Measurements from ENCODE around the gene THAP3.
"Not testable (repeated sequence)": the region's sequence is repeated elsewhere in the genome, so short reads cannot be mapped to it uniquely, and the experiment has no call there.

THAP3 gene

GRCh38 chr1:6634371-6635052 is 9.8 kb downstream of the THAP3 start:
- no peak for DNase-seq (ENCODE audit: low read depth in 4 of 4, low spot score in 1 of 4)

GRCh38 chr1:6635161-6635909 is 10.7 kb downstream of the THAP3 start:
- DNase-seq (ENCODE audit: low read depth in 4 of 4, low spot score in 1 of 4) = no peak

GRCh38 chr1:6635910-6636760 is 11.5 kb downstream of the THAP3 start:
- no peak for DNase-seq (ENCODE audit: low read depth in 4 of 4, low spot score in 1 of 4)

GRCh38 chr1:6636778-6637177 is 12.1 kb downstream of the THAP3 start:
- DNase-seq (ENCODE audit: low read depth in 4 of 4, low spot score in 1 of 4) = not testable (repeated sequence)

- no peak for DNase-seq (ENCODE audit: low read depth in 4 of 4, low spot score in 1 of 4)
Measured at GRCh38 chr1:6637770-6638169, 13.1 kb downstream of the THAP3 start.

- no peak for DNase-seq (ENCODE audit: low read depth in 4 of 4, low spot score in 1 of 4)
Measured at GRCh38 chr1:6638226-6638625, 13.6 kb downstream of the THAP3 start.

- DNase-seq (ENCODE audit: low read depth in 4 of 4, low spot score in 1 of 4) = not testable (repeated sequence)
Measured at GRCh38 chr1:6640867-6641266, 16.2 kb downstream of the THAP3 start.

GRCh38 chr1:6645018-6645417 is 20.4 kb downstream of the THAP3 start:
- DNase-seq (ENCODE audit: low read depth in 4 of 4, low spot score in 1 of 4) = no peak

GRCh38 chr1:6646499-6647148 is 22.0 kb downstream of the THAP3 start:
- DNase-seq (ENCODE audit: low read depth in 4 of 4, low spot score in 1 of 4) = no peak

GRCh38 chr1:6648556-6648955 is 23.9 kb downstream of the THAP3 start:
- DNase-seq (ENCODE audit: low read depth in 4 of 4, low spot score in 1 of 4) = no peak

GRCh38 chr1:6651909-6652308 is 27.2 kb downstream of the THAP3 start:
- DNase-seq (ENCODE audit: low read depth in 4 of 4, low spot score in 1 of 4) = no peak

GRCh38 chr1:6652986-6653385 is 28.3 kb downstream of the THAP3 start:
- no peak for DNase-seq (ENCODE audit: low read depth in 4 of 4, low spot score in 1 of 4)

GRCh38 chr1:6653436-6654290 is 29.0 kb downstream of the THAP3 start:
- no peak for DNase-seq (ENCODE audit: low read depth in 4 of 4, low spot score in 1 of 4)

- DNase-seq (ENCODE audit: low read depth in 4 of 4, low spot score in 1 of 4) = no peak
Measured at GRCh38 chr1:6657138-6657537, 32.5 kb downstream of the THAP3 start.

GRCh38 chr1:6658359-6659060 is 33.8 kb downstream of the THAP3 start:
- no peak for DNase-seq (ENCODE audit: low read depth in 4 of 4, low spot score in 1 of 4)

GRCh38 chr1:6660415-6661049 is 35.9 kb downstream of the THAP3 start:
- no peak for DNase-seq (ENCODE audit: low read depth in 4 of 4, low spot score in 1 of 4)

- not testable (repeated sequence) for DNase-seq (ENCODE audit: low read depth in 4 of 4, low spot score in 1 of 4)
Measured at GRCh38 chr1:6662468-6662867, 37.8 kb downstream of the THAP3 start.

GRCh38 chr1:6666696-6667095 is 42.0 kb downstream of the THAP3 start:
- DNase-seq (ENCODE audit: low read depth in 4 of 4, low spot score in 1 of 4) = no peak

- DNase-seq (ENCODE audit: low read depth in 4 of 4, low spot score in 1 of 4) = no peak
Measured at GRCh38 chr1:6667139-6667538, 42.5 kb downstream of the THAP3 start.
